ENCODE results near the gene LAGE3. TPM values are rescaled to one million over a fixed set of nuclear protein-coding genes. Genes with fewer than 3 reads are reported as not detected.

The LAGE3 gene

Small RNA genes within 50 kb of the gene (small RNA-seq; reads per million reads assigned to genes)
- gene MIR6858 (ENCODE audit: insufficient read depth) = 3.2 reads per million
- not detected for gene RN7SL697P (ENCODE audit: insufficient read depth)
